ENCODE data around the gene LAPTM5.

DNA sequence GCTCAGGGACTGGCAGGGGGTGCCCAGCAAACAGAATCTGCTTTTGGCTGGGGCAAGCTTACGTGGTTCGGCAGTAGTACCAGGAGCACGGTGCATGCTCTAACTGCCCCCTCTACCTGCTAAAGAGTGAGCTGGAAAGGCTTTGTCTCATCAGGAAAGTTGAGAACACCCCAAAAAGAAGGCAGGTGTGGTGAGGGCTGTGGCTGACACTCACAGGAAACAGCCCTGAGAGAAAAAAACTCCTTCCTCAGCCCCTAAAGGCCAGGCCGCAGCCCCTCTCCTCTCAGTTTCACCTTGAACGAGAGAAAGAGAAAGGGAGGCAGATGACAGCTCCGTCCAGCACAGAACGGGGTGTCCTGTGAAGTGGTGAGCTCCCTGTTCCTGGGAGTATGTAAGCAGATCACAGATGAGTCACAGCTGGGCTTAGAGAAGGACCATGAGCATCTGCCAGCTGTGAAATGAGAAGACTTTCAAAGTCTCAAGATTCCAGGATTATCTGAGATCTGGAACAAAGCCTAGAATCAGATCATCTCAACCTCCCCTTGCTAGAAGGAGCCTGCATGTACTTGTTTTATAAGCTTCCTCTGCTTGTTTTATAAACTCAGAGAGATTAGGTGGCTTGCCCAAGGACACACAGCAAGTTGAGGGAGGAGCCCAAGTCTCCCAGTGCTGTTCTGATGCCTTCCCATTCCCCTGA, 13.4 kb downstream of the LAPTM5 start:
- TF ChIP-seq, protein P1, sequence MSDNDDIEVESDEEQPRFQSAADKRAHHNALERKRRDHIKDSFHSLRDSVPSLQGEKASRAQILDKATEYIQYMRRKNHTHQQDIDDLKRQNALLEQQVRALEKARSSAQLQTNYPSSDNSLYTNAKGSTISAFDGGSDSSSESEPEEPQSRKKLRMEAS (IDR thresholded peaks at IDR 0.05; ENCODE audit: insufficient read depth, insufficient read length): no peak
- TF ChIP-seq POLR2AphosphoS5 (IDR thresholded peaks at IDR 0.05; ENCODE audit: insufficient read depth, low read depth, low read length) (no peak), CTCF (IDR thresholded peaks at IDR 0.05; ENCODE audit: extremely low read depth in 1 of 2, insufficient read depth in 1 of 2, low read depth in 1 of 2, low read length in 2 of 2) (no peak), POLR2A (IDR thresholded peaks at IDR 0.05; ENCODE audit: low read depth, low read length) (no peak)
